Glomerular visceral epithelial cell (primary cell): ENCODE data around the gene CARMIL1.
"Not testable (repeated sequence)": the region's sequence is repeated elsewhere in the genome, so short reads cannot be mapped to it uniquely, and the experiment has no call there.

Experiments
- DNase-seq: peaks from one replicate; pipeline ENCODE4 v3.0.0-alpha.2; 2016; ENCODE audit errors: extremely low spot score

Gene CARMIL1

DNA sequence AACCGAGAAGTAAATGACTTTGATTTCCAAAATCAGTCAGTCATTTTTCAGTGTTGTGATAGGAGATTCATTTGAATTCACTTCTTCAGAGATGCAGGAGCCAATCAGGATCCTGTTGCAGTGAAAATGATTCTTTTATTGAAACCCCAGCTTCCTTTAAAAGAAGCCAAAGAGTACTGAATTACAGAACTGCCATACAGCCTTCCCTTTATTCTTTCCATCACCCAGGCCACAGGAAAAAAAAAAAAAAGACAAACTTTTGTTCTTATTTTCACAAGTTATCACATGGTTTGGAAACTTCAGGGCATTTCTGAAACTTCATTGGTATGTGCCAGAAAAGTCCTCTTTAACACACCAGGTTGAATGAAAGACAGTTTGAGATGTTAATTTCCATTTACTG is 1.8 kb upstream of the CARMIL1 start:
- no peak for DNase-seq

DNA sequence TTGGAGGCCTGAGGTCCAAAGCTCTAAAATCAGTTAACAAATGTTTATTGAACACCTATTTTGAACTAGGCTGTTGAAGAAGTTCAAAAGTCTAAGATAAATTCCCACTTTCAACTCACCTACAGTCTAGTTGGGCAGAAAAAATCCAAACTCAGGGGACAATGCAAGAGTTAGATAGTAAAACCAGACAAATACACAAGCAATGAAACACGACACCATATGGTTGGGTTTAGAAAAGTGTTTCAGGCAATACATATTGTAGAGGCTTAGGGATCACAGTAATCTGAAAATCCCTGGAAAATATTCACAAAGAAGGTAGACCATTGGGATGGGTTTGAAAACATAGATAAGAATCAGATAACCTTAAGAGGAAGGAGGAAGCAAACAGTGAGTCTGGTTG is 1.3 kb upstream of the CARMIL1 start:
- no peak for DNase-seq

DNA sequence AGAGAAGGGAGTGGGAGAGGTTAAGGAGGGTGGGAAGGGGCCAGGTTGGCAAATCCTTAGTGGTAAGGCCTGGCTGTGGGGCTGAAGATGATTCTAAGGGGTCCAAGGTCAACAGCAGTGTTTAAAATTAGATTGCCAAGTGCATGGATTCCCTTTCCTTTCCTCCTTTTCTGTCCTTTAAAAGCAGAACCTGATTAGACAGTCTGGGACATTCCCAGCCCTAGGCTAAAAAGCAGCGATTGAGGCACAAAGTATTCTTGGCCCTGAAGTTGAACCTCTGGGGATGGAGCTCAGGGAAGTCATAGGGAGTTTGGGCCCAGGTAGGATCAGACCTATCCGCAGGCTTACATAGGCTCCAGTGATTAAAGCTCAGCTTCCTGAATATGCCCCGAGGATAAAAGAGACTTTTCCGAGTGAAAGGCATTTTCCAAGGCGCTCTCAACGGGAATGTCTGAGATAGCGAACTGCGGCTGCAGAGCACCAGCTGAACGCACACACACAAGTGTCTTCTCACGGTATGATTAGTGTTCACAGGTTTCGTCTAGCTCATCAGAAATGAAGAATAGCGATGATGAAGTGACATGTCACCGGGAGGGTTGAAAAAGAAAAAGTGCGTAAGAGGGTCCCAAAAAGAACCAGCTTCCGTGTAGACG is 787 bp upstream of the CARMIL1 start:
- DNase-seq = no peak

DNA sequence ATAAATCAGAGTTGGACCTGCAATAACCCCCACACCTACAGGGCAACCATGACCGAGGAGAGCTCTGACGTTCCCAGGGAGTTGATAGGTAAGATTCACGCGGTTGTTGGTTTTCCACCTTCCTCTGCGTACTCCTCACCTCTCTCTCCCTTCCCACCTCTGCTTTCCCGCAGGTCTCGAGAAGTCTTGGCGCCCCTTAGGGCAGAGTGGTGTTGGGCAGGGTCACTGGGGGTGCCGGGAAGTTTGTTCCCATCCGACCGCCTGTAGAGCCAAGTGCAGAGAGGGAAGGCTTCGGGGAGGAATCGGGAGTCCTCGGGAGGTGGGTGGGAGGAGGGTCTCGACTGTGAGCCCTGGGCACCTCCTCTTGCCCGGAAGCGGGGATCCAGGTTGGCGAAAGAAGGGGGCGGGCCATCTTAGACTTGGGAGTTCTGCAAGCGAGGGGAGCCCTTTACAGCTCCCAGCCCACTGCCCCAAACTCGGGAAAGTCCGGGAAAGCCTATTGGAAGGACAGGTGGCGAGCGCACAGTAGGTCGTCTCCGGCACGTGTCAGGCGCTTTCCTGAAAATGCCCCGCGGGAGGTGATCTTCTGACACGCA is 672 bp downstream of the CARMIL1 start:
- peak; percentile 49 for DNase-seq

DNA sequence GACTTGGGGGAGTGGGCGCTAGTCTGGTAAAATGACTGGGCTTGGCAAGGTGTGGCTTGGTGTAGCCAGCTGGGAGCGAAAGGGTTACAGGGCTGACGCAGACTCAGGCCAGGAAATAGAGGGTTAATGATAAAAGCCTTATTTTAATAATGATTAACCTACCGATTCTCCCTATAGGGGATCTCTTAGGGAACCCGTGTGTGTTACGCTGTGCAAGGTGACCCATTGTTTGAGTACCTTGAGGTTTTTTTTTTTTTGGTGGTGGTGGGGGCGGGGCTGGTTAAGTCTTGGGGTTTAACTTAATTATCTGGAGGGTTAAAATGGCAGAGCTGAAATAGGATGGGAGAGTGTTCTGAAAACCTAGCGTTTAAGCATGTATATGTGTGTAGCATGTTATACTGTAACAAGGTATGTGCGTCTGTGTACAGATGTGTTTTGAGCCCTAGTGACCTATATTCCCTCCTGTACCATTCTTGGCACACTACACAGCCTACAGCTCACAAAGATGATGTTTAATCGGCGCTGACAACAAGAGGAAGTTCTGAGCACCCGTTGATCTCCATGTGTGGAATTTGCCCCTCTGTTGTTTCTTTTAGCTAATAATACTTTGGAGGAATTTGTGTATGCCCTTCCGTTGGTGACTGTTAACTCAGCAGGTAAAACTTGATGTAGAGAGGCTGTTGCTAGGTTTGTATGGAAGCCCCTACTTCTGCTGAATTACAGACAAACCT is 1.3 kb downstream of the CARMIL1 start:
- peak; percentile 57 for DNase-seq

DNA sequence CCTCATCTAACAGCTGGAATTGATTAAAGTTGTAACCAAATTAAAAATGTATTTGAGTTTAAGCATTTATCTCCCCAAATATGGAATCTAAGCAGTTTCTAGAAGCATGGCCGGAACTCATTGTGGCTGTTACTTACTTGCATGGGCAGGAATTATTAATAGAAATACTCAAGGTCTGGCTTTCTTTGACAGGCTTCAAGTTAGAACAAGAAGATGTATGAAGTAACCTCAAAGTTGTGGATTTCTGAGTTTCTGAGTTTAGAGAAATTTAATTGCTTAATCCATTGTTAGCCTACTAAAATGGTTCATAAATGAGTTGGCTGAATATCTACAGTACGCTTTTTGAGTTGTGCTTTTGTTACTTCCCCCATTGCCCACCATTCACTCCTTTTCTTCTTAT is 7.7 kb downstream of the CARMIL1 start:
- no peak for DNase-seq

DNA sequence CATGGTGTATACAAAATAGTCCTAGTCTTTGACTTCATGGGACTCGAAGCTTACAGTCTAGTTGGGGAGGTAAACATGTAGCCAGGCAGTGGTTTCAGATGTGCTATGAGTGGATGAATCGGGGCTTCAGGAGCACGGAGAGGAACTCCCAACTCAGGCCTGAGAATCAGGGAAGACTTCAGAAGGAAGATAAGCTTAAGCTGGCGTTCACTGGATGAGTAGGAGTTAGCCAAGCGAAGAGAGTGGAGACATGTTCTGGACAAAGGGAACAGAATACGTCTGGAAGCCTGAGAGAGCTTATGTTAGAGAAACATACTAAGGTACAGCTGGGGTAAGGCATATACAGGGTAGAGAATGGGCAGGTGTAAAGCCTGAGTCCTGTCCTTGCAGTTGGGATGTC is 8.8 kb downstream of the CARMIL1 start:
- peak; percentile 15 for DNase-seq

DNA sequence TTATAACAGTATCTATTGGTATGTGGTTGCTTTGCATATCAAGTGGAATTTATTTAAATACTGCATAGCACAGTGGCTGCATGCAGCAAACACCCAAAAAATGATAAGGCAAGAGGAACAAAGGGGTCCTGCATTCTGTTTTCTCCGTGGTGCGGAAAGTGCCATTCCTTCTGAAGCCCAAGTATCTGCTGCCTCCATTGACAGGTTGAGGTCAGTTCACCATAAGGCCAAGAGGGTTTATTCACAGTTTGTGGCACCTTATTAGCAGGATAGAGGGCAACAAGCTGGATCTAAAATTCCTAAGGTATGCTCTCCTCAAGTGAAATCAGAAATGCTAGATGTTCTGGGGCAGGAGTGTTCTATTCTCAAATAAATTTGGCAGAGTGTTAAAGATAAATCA is 9.3 kb downstream of the CARMIL1 start:
- DNase-seq = no peak

DNA sequence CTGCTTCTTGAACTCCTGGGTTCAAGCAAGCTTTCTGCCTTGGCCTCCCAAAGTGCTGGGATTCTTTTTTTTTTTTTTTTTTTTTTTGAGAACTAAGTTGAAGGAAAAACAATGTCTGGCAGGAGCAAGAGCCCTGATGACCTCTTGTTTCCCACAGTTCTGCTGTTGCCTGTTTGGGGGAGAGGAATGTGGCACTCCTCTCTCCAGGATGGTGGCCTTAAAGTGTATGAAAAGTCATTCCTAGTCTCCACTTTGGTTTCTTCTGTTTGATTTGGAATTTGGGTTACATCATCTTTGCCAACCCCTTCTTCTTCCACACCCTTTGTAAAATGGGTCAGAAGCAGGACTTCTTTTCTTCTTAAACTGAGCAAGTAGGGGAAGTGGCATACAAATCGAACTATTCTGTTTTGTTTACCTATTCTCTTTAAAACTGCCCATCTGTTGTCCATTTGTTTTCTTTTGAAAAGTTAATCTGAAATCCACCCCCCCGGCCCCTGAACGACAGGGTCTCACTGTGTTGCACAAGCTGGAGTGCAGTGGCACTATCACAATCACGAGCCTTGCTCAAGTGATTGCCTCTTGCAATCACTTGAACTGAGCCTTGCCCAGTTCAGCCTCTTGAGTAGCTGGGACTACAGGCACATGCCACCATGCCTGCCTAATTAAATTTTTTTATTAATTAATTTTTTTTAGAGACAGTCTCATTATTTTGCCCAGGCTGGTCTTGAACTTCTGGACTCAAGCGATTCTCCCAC is 11.3 kb downstream of the CARMIL1 start:
- no peak for DNase-seq

DNA sequence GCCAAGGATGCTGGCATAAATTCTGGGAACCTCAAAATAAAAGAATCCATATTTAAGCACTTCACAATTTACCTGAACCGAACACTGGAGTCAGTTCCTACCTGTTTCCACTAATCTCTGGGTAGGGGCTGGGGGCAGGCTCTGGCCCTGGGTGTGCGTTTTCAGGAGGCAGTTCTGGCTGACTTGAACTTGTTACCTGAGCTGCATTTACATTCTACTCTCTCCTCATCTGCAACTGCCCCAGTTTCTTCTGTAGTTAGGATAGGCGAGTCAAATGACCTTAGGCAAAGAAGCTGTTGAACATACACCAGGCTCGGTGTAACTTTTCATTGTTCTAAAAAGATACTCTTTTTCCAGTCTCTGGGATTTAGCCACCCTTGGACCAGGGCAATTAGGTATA is 13.2 kb downstream of the CARMIL1 start:
- no peak for DNase-seq

DNA sequence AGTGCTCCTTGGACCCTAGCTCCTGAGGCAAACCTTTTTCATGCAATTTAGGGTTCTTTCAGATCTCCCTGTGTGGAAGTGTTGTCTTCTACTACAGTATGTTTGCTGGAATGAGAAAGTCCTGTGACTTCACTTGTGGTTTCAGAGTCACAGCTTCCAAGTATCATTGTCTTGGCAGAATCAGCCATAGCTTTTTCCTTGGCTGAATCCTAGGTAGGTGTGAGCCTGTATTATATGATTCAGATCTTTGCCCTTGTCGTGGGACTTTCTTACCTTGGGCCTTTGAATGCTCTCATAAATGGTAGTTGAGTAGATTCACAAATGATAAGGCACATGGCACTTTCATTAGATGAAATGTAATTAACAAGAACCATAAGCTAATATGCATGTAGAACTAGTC is 16.5 kb downstream of the CARMIL1 start:
- peak; percentile 34 for DNase-seq

DNA sequence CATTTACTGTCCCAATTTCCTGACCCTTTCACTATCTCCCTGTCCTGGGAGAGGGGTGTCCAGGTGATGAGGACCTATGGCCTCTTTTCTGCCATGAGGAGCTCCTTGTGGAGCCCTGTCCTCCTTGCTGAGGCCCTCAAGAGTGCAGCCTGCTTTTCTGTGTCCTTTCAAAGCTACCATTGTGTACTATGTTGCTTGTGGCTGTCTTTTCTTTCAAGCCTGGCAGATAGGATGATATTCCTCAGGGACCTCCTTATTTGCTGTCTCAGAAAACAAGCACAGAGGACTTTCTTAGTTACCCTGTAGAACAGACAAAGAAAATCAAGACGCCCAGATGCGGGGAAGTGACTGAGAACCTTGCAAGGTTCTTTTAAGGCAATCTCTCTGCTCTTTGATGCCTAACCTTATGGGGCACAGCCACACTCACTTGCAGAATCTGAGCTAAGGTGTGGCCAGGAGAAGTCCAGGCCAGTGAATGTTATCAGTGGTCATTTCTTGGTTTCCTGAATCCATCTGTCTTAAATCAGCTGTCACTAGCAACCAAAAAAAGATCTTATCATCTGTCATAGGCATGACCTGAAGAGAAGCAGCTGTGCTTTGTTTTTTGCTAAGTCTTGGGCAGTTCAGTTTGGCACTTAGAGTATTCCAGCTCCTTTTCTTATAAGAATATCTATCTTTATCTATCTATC is 17.2 kb downstream of the CARMIL1 start:
- DNase-seq = no peak

DNA sequence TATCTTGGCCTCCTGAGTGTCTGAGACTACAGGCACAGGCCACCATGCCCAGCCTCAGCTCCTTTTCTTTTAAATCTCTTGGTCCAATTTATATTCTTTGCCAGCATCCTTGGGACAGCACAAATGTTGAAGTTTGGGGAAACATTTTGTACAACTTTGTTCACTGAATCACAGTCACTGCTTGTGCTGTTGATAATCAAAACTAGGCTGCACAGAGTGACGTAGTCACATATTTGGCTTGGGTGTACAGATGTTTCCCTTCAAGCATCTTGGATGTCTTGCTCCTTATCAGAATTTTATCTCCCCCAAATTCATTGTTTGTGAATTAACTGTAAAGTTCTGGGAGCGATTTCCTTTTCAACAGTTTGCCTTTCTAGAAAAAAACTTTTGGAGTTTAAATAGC is 17.9 kb downstream of the CARMIL1 start:
- DNase-seq = no peak

DNA sequence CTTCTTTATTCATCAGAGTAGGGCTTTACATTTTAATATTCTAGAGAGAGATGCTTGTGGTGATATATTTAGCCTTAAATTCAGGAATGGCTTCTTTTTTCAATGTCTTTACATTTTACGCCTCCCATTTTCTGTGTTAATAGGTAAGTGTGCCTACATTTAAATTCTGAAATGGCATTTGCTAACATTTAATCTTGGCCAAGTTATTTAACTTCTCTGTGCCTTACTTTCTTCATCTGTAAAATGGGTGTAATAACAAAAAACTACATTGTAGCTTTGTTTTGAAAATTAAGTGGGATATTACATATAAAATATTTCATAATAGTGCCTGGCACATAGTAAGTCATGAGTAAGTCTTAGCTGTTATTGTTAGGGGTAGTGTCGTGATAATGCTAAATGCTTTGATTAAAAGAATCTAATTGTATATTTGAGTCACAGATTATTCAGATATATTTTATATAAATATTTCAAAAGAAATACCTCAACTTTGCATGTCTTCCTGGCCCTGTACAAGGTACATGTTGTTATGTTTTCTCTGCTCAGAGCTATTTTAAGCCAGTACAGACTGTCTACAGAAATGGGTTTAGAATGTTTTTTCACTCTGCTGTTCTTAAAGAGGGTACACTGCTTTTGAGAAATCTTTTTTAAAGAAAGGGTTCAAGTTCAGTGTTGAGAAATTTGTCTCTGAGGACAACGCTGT is 18.8 kb downstream of the CARMIL1 start:
- no peak for DNase-seq

DNA sequence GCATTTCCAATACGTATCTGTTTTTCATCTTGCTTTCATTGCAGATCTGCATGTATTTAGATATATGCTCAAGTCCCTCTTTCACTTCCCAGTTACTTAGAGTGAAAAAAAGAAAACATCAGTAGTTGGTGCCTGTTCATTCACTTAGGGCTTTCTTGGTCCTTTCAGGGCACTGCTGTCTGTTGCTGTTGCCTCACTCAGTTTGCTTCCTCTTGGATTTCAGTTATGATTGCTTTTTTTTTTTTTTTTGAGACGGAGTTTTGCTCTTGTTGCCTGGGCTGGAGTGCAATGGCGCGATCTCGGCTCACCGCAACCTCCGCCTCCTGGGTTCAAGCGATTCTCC is 19.3 kb downstream of the CARMIL1 start:
- not testable (repeated sequence) for DNase-seq

DNA sequence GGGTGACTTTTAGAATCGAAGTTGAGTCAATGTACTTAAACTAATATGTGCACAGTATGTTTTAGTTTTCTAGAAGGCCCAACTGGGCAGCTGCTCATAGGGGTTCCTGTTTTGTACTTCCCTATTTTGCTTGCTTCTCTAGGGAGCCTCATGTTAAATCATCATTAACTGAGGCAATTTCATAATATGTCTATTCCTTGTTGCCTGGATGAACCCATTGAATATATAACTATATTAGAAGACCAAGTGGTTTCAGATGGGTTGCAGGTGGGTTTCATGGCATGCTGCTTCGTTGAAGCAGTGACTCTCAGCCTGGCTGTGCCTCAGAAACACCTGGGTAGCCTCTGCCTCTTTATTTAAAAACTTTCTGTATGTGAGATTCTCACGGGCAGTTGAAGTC is 22.2 kb downstream of the CARMIL1 start:
- no peak for DNase-seq

DNA sequence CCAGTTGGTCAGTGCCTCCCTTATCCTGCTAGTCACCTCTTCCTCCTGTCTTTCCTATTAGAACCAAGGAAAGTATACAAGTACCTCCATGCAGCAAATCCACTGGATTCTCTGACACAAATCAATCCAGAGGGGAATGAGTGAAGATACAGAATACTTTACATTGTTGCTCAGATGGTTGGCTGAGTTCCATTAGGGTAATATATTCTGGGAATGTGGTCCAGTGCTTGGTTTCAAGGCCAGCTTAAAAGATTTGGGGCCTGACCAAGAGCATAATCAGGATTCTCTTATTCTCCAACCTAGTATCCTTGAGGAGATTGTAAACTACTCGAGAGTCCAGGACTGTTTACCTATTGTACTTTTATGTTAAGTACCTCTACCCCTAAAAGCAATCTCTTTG is 23.0 kb downstream of the CARMIL1 start:
- DNase-seq = no peak

DNA sequence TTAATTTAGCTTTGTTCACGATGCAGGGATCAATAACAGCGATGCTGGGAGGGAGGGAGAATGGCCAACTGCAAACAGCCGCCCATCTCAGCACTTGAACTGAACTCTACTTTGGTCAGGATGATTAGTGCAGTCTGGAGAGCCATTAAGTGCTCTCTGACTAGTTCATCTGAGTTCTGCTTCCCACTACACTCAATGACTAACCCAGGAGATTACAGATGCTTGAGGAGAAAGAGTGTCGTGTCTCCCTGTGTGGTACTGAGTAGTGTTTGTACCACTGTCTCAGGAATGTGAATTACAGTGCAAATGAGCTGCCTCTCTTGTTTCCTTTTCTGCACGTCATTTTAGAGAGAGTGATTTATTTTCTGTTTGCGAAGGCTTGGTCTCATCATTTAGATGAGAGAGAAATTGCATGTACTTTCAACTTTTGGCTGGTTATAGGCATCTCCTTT is 23.5 kb downstream of the CARMIL1 start:
- DNase-seq = peak; percentile 79

DNA sequence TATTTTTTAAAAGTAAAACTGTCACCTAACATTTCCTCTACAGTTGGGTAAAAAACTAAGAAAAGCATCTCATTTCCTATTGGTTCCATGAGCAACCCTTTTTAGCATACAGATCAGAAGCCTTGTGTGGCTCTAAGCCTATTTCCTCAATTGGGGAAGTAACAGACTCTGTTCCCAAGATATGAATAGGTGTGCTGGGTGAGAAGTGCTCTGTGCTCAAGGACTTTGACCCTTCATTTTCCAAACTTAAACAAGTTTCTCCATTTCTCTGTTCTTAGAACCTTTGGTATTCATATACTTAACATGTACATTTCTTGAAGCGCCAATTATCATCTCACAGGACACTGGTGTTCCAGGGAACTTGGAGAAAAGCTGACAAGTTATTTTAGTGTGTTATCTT is 24.1 kb downstream of the CARMIL1 start:
- DNase-seq = no peak

DNA sequence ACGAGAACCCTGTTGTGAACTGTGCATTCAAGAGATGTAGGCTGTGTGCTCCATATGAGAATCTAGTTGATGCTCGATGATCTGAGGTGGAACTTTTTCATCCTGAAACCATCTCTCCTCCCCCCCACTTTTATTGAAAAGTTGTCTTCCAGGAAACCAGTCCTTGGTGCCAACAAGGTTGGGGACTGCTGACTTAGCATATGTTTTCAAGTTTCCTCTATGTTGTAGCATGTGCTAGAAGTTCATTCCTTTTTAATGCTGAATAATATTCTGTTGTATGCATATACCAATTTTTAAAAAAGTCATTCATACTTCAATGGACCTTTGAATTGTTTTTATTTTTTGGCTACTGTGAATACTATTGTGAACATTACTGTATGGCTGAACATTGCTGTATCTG is 27.2 kb downstream of the CARMIL1 start:
- DNase-seq = no peak

DNA sequence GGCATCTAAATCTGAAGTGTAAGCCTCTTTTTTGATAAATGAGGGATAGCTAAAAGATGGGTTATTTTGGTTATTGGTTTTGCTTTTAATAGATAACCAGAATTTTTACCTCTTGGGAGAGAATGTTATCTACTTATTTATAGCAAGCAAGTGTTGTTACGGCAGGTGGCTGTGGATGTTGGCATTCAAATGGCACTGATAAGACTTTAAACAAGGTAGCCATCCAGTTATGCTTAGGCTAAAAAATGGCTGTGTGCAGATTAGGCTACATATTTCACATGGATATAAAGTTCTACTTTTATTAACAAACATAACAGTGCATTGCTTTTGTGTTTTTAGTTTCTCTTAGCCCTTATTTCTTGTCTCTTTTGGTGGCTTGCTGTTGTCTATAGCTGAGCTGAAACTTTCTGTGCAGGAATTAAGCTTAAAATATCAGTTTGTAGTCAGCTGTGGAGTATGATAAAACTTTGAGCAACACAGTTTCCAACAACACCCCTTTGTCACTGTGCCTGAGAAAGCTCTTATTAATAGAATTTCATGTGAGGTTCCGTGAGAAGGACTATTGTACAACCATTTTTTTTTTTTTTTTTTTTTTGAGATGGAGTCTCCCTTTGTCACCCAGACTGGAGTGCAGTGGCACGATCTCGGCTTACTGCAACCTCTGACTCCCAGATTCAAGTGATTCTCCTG is 28.8 kb downstream of the CARMIL1 start:
- no peak for DNase-seq
